Right atrium auricular region (tissue), 2 donors: Measurements from ENCODE around the gene GRIK4. TPM values are rescaled to one million over a fixed set of nuclear protein-coding genes. Genes with fewer than 3 reads are reported as not detected.

ENCODE experiments used
- DNase-seq: peaks from one replicate; pipeline ENCODE4 v3.0.0-alpha.2; 2019; ENCODE audit warnings: low spot score
- H3K27ac ChIP-seq, 2 donors: fragments of 200-600 bp; sonication (generic); 1 replicate in 1 of 2; 2 replicates in 1 of 2; pipeline ENCODE4 v1.5.1; 2016 to 2019
- H3K27me3 ChIP-seq, 2 donors: fragments of 200-600 bp; sonication (generic); one replicate each; pipeline versions ENCODE4 v1.5.1 to v1.6.0; 2017 to 2019
- H3K36me3 ChIP-seq: fragments of 200-600 bp; sonication (generic); one replicate; pipeline ENCODE4 v1.5.1; 2016
- H3K4me1 ChIP-seq, 2 donors: fragments of 200-600 bp; sonication (generic); one replicate each; pipeline versions ENCODE4 v1.5.1 to v1.6.0; 2017 to 2019
- H3K4me3 ChIP-seq, 2 donors: fragments of 200-600 bp; sonication (generic); 1 replicate in 1 of 2; 2 replicates in 1 of 2; pipeline ENCODE4 v1.5.1; 2017 to 2019; ENCODE audit warnings: mild to moderate bottlenecking in 1 of 2, moderate library complexity in 1 of 2
- H3K9me3 ChIP-seq, 2 donors: fragments of 200-600 bp; sonication (generic); one replicate each; pipeline ENCODE4 v1.5.1; 2019
- total RNA-seq, 2 donors: library from RNA; depleted of rRNA; stranded (reverse); fragments of >200 nt; gene quantifications; one replicate each; pipeline ENCODE4 v1.1.0, GENCODE V29; 2016
- TF ChIP-seq, protein P1 (sequence below), 2 donors: fragments of 200-600 bp; sonication (generic); IDR thresholded peaks; one replicate each; pipeline ENCODE4 v1.5.1; 2019; ENCODE audit warnings: antibody characterized with exemption in 2 of 2

Gene GRIK4
- total RNA-seq, 2 donors from 2014 or later, result 0.04 to 0.30 TPM

DNA sequence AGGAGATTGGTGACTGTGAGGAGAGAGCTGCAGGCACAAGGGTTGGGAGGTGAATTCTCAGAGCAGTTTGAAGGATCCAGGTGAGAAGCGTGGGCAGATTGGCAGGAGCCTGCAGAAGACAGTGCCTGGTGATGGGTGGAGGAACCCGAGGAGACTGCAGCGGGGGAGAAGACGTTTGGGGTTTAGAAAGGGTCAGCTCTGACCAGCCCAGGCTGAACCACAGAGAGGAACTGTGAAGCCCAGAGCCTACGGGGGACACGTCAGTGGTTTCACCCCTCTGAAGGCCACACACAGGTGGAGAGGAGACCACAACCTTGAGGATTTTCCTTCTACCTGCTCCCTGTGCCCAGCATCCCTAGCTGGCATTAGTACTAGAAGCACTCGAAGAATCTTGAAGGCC is 357.5 kb downstream of the GRIK4 start:
- Histone ChIP-seq H3K27me3 (no peaks in the 10 kb centered on the region), H3K9me3 (no peaks in the 10 kb centered on the region), H3K27ac (no peak overlapping the region), H3K4me1 (no peaks in the 10 kb centered on the region), H3K4me3 (no peak overlapping the region), H3K36me3 (no peaks in the 10 kb centered on the region)
- TF ChIP-seq, protein P1, sequence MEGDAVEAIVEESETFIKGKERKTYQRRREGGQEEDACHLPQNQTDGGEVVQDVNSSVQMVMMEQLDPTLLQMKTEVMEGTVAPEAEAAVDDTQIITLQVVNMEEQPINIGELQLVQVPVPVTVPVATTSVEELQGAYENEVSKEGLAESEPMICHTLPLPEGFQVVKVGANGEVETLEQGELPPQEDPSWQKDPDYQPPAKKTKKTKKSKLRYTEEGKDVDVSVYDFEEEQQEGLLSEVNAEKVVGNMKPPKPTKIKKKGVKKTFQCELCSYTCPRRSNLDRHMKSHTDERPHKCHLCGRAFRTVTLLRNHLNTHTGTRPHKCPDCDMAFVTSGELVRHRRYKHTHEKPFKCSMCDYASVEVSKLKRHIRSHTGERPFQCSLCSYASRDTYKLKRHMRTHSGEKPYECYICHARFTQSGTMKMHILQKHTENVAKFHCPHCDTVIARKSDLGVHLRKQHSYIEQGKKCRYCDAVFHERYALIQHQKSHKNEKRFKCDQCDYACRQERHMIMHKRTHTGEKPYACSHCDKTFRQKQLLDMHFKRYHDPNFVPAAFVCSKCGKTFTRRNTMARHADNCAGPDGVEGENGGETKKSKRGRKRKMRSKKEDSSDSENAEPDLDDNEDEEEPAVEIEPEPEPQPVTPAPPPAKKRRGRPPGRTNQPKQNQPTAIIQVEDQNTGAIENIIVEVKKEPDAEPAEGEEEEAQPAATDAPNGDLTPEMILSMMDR (IDR thresholded peaks at IDR 0.05), result no peak
- DNase-seq, result no peak

DNA sequence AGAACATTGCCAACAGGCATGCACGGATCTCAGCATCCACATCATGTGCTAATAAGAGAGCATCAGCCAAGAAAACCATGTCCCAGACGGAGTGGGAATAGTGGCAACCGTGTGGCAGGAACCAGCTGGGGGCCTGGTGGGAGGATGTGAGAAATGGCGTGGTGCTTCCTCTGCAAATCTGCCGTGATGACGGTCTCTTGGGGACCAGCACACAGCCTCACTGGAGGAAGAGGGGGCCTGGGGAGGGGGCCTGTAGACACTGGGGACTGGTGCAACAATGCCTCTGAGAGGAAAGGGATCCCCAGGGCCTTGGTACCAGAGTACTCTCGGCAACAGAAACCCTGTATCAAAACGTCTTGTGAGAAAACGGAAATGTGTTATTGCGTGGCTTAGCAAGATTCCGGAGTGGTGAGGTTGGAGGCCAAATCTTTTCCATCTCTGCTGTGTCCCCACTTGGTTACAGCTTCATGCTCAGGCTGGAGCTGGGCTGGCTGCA is 358.0 kb downstream of the GRIK4 start:
- Histone ChIP-seq H3K27me3 (no peaks in the 10 kb centered on the region), H3K36me3 (no peaks in the 10 kb centered on the region), H3K4me3 (no peak overlapping the region), H3K27ac (no peak overlapping the region), H3K9me3 (no peaks in the 10 kb centered on the region), H3K4me1 (no peaks in the 10 kb centered on the region)
- DNase-seq, result no peak
- TF ChIP-seq, protein P1 (IDR thresholded peaks at IDR 0.05), result no peak

DNA sequence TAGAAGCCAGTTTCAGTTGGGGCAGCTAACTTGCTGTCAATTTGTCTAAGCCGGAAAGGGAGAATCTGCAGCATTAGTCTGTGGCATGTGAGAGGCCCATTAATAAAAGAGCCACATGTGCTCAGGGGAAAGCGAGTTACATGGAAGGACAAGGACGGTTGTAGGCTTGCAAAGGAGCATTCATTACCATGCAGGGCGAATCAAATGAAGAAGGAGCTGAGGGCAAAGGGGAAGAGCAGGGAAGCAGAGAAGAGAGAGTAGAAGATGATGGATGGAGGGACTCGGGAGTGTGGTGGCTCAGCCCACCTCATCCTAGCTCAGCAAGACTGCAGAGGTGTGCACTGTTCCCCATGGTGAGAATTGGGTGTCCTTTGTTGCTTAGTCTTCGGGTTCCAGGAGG is 359.6 kb downstream of the GRIK4 start:
- H3K36me3 ChIP-seq, result no peaks in the 10 kb centered on the region
- no peaks in the 10 kb centered on the region for H3K27me3 ChIP-seq
- H3K4me1 ChIP-seq, result no peaks in the 10 kb centered on the region
- H3K4me3 ChIP-seq, result no peak overlapping the region
- DNase-seq, result no peak
- H3K27ac ChIP-seq, result no peak overlapping the region
- no peaks in the 10 kb centered on the region for H3K9me3 ChIP-seq
- TF ChIP-seq, protein P1 (IDR thresholded peaks at IDR 0.05), result no peak

DNA sequence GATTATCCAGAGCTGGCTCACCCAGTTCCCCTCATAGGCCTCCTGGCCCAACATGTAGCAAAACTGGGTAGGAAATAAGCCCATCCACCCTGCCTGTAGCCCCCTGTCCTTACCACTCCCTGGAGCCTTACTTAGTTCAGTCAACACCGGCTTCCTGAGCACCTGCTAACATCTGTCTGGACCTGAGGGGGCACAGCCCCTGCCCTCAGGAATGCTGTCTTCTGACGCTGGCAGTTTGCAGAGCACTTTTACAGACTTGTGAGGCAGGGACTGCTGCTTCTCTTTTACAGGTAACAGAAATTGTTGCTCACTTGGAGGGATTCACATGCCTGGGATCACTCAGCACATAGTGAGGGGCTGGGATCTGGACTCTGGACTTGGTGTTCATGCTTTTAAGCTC is 360.4 kb downstream of the GRIK4 start:
- DNase-seq, result no peak

DNA sequence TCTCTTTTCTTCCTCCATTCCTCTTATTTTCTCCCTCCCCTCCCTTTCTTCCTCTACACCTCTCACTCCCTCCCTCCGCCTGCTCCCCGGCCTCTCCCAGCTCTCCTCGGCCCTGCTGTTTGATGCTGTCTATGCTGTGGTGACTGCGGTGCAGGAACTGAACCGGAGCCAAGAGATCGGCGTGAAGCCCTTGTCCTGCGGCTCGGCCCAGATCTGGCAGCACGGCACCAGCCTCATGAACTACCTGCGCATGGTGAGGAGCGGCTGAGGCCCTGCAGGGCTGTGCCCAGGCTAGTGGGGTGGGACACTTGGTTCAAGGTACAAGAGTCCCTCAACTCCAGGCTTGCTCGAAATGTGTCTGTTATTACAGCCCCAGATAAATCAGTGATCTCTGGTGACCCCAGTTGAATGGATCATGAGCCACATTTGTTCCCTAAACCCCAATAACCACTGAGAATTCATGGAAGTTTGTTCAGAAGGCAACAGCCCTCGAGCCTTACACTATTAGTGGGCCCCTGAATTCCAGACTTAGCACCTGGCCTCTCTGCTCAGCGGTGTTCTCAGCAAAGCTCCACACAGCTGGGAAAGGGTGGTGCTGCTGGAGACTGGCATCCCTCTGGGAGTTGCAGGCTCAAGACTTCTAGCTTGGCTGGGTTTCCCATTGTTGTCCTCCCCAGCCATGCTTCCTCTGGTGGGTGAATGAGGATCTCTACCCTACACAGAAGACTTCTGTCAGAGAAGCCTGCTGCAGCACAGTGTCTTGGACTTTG is 362.6 kb downstream of the GRIK4 start:
- no peaks in the 10 kb centered on the region for H3K27me3 ChIP-seq
- TF ChIP-seq, protein P1 (IDR thresholded peaks at IDR 0.05), result no peak
- H3K4me1 ChIP-seq, result no peaks in the 10 kb centered on the region

More for the DNA sequence above, 360.4 kb downstream of the GRIK4 start:
- TF ChIP-seq, protein P1 (IDR thresholded peaks at IDR 0.05), result no peak
- Histone ChIP-seq H3K27me3 (no peaks in the 10 kb centered on the region), H3K4me1 (no peaks in the 10 kb centered on the region), H3K4me3 (no peak overlapping the region), H3K9me3 (no peaks in the 10 kb centered on the region), H3K36me3 (no peaks in the 10 kb centered on the region), H3K27ac (no peak overlapping the region)

More for the DNA sequence above, 362.6 kb downstream of the GRIK4 start:
- no peak overlapping the region for H3K4me3 ChIP-seq
- DNase-seq, result no peak
- no peak overlapping the region for H3K27ac ChIP-seq
- H3K9me3 ChIP-seq, result no peaks in the 10 kb centered on the region
- no peaks in the 10 kb centered on the region for H3K36me3 ChIP-seq
